GM12878 (cell line): ENCODE results near the gene CATSPERZ.
"Not testable (repeated sequence)": the region's sequence is repeated elsewhere in the genome, so short reads cannot be mapped to it uniquely, and the experiment has no call there.

ENCODE experiments used
- CHD1 ChIP-seq: IDR thresholded peaks from 2 replicates; pipeline ENCODE4 v1.6.1; 2012; ENCODE audit warnings: low read depth, low read length, improper control_type of control experiment
- EP300 ChIP-seq, 2 experiments: fragments of 150-350 bp in 1 of 2; IDR thresholded peaks; 2 replicates each; pipeline ENCODE4 v1.6.1; 2011 to 2012; ENCODE audit warnings: low read depth in 2 of 2, low read length in 2 of 2, borderline replicate concordance in 1 of 2, improper control_type of control experiment in 1 of 2, inconsistent platforms in 1 of 2; ENCODE audit not compliant: control insufficient read depth in 1 of 2
- IKZF2 ChIP-seq, 2 experiments: fragments of 450-650 bp; IDR thresholded peaks; 2 replicates each; pipeline ENCODE4 v1.6.1; 2017; ENCODE audit warnings: mild to moderate bottlenecking in 2 of 2, moderate library complexity in 2 of 2
- NFIC ChIP-seq: IDR thresholded peaks from 2 replicates; pipeline ENCODE4 v1.6.1; 2012; ENCODE audit warnings: low read depth, mild to moderate bottlenecking, inconsistent platforms, low read length, moderate library complexity
- NR2C1 ChIP-seq: fragments of 450-650 bp; IDR thresholded peaks from 2 replicates; pipeline ENCODE4 v1.6.1; 2017; ENCODE audit warnings: antibody characterized with exemption, mild to moderate bottlenecking, moderate library complexity
- NR2C2 ChIP-seq: IDR thresholded peaks from 2 replicates; pipeline ENCODE4 v1.6.1; 2011; ENCODE audit warnings: borderline replicate concordance, low read depth; ENCODE audit not compliant: control insufficient read depth, insufficient read length
- RCOR1 ChIP-seq: conservative IDR thresholded peaks from 2 replicates; pipeline ENCODE4 v1.6.1; 2012; ENCODE audit warnings: low read depth, low read length, improper control_type of control experiment
- TAF1 ChIP-seq: IDR thresholded peaks from 2 replicates; pipeline ENCODE4 v1.6.1; 2011; ENCODE audit warnings: mild to moderate bottlenecking, low read depth, low read length, borderline replicate concordance
- TARDBP ChIP-seq: IDR thresholded peaks from 2 replicates; pipeline ENCODE4 v1.6.1; 2016; ENCODE audit warnings: borderline replicate concordance
- TCF3 ChIP-seq: IDR thresholded peaks from 2 replicates; pipeline ENCODE4 v1.6.1; 2012; ENCODE audit warnings: low read depth, mild to moderate bottlenecking, low read length, borderline replicate concordance; ENCODE audit not compliant: insufficient read depth
- TF ChIP-seq, protein P1 (sequence below): fragments of 450-650 bp; conservative IDR thresholded peaks from 2 replicates; pipeline ENCODE4 v1.6.1; 2017; ENCODE audit warnings: mild to moderate bottlenecking, moderate library complexity
- TF ChIP-seq, protein P2 (sequence below), 3 experiments: IDR thresholded peaks in 2 of 3; conservative IDR thresholded peaks in 1 of 3; 2 replicates each; pipeline ENCODE4 v1.5.1; 2011; ENCODE audit warnings: low read depth in 3 of 3, low read length in 3 of 3, mild to moderate bottlenecking in 3 of 3, control low read depth in 2 of 3, moderate library complexity in 2 of 3, inconsistent platforms in 1 of 3, mixed read lengths in 1 of 3; ENCODE audit not compliant: control insufficient read depth in 2 of 3, insufficient read depth in 1 of 3; ENCODE audit errors: extremely low read depth in 1 of 3
- TF ChIP-seq, protein P3 (sequence below): IDR thresholded peaks from 2 replicates; pipeline ENCODE4 v1.6.1; 2011; ENCODE audit warnings: mild to moderate bottlenecking, low read depth, low read length, moderate library complexity; ENCODE audit not compliant: insufficient replicate concordance

DNA sequence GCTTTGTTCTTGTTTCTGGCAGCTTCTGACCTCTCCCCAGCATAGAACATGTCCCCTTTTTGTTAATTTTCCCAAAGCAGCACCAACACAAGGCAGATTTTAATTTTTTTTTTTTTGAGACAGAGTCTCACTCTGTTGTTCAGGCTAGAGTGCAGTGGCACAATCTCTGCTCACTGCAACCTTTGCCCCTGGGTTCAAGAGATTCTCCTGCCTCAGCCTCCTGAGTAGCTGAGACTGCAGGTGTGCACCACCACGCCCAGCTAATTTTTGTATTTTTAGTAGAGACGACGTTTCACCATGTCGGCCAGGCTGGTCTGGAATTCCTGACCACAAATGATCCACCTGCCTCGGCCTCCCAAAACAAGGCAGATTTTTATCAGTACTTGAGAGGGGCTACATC lies 7.6 kb downstream of the CATSPERZ start:
- TF ChIP-seq, protein P1, sequence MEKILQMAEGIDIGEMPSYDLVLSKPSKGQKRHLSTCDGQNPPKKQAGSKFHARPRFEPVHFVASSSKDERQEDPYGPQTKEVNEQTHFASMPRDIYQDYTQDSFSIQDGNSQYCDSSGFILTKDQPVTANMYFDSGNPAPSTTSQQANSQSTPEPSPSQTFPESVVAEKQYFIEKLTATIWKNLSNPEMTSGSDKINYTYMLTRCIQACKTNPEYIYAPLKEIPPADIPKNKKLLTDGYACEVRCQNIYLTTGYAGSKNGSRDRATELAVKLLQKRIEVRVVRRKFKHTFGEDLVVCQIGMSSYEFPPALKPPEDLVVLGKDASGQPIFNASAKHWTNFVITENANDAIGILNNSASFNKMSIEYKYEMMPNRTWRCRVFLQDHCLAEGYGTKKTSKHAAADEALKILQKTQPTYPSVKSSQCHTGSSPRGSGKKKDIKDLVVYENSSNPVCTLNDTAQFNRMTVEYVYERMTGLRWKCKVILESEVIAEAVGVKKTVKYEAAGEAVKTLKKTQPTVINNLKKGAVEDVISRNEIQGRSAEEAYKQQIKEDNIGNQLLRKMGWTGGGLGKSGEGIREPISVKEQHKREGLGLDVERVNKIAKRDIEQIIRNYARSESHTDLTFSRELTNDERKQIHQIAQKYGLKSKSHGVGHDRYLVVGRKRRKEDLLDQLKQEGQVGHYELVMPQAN: not testable (repeated sequence)
- TF ChIP-seq, protein P2, sequence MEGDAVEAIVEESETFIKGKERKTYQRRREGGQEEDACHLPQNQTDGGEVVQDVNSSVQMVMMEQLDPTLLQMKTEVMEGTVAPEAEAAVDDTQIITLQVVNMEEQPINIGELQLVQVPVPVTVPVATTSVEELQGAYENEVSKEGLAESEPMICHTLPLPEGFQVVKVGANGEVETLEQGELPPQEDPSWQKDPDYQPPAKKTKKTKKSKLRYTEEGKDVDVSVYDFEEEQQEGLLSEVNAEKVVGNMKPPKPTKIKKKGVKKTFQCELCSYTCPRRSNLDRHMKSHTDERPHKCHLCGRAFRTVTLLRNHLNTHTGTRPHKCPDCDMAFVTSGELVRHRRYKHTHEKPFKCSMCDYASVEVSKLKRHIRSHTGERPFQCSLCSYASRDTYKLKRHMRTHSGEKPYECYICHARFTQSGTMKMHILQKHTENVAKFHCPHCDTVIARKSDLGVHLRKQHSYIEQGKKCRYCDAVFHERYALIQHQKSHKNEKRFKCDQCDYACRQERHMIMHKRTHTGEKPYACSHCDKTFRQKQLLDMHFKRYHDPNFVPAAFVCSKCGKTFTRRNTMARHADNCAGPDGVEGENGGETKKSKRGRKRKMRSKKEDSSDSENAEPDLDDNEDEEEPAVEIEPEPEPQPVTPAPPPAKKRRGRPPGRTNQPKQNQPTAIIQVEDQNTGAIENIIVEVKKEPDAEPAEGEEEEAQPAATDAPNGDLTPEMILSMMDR (IDR thresholded peaks at IDR 0.05 in 2 of 3, conservative IDR thresholded peaks at IDR 0.05 in 1 of 3; ENCODE audit: control insufficient read depth in 2 of 3, extremely low read depth in 1 of 3, insufficient read depth in 1 of 3, low read depth in 3 of 3, low read length in 3 of 3): not testable (repeated sequence)
- TF ChIP-seq TAF1; NR2C1; NFIC; CHD1; RCOR1; TCF3; EP300 (IDR thresholded peaks at IDR 0.05; ENCODE audit: borderline replicate concordance in 1 of 2, control insufficient read depth in 1 of 2, low read depth in 2 of 2, low read length in 2 of 2); TARDBP; IKZF2 (IDR thresholded peaks at IDR 0.05); NR2C2: not testable (repeated sequence)
- TF ChIP-seq, protein P3, sequence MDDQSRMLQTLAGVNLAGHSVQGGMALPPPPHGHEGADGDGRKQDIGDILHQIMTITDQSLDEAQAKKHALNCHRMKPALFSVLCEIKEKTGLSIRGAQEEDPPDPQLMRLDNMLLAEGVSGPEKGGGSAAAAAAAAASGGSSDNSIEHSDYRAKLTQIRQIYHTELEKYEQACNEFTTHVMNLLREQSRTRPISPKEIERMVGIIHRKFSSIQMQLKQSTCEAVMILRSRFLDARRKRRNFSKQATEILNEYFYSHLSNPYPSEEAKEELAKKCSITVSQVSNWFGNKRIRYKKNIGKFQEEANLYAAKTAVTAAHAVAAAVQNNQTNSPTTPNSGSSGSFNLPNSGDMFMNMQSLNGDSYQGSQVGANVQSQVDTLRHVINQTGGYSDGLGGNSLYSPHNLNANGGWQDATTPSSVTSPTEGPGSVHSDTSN: not testable (repeated sequence)
